Measurements from ENCODE around the gene TMC3. TPM values are rescaled to one million over a fixed set of nuclear protein-coding genes. Genes with fewer than 3 reads are reported as not detected.

The TMC3 gene
- total RNA-seq, 1 experiment from 2014 or later, result not detected

GRCh38 chr15:81299630-81300273 lies 74.3 kb downstream of the TMC3 start:
- intact Hi-C loops (cut with micrococcal nuclease; ENCODE audit: unreplicated experiment), result no loop called here
- no peak for TF ChIP-seq CTCF (IDR thresholded peaks at IDR 0.05; ENCODE audit: unreplicated experiment)
- no peak for DNase-seq
- Mint-ChIP-seq H3K4me3 (ENCODE audit: low read depth, unreplicated experiment) (no peak overlapping the region), H3K4me1 (ENCODE audit: low read depth, unreplicated experiment) (peaks cover 10% of the 10 kb centered on the region), H3K9me3 (ENCODE audit: low read depth, unreplicated experiment) (no peaks in the 10 kb centered on the region), H3K27ac (ENCODE audit: unreplicated experiment) (no peak overlapping the region), H3K36me3 (ENCODE audit: insufficient read depth, unreplicated experiment) (no peaks in the 10 kb centered on the region), H3K27me3 (ENCODE audit: unreplicated experiment) (peaks cover 86% of the 10 kb centered on the region)
- CTCF ChIA-PET, result no interaction called here
- no TSS peak for BruUV-seq (replicated peaks)

- intact Hi-C loops (cut with micrococcal nuclease; ENCODE audit: unreplicated experiment), result no loop called here
- DNase-seq, result no peak
- CTCF ChIA-PET, result no interaction called here
- BruUV-seq (replicated peaks), result no TSS peak
- Mint-ChIP-seq H3K4me1 (ENCODE audit: low read depth, unreplicated experiment) (peaks cover 10% of the 10 kb centered on the region), H3K27me3 (ENCODE audit: unreplicated experiment) (peaks cover 86% of the 10 kb centered on the region), H3K36me3 (ENCODE audit: insufficient read depth, unreplicated experiment) (no peaks in the 10 kb centered on the region), H3K9me3 (ENCODE audit: low read depth, unreplicated experiment) (no peaks in the 10 kb centered on the region), H3K4me3 (ENCODE audit: low read depth, unreplicated experiment) (no peak overlapping the region), H3K27ac (ENCODE audit: unreplicated experiment) (no peak overlapping the region)
- no peak for TF ChIP-seq CTCF (IDR thresholded peaks at IDR 0.05; ENCODE audit: unreplicated experiment)
These were observed 74.9 kb downstream of the TMC3 start for GRCh38 chr15:81299156-81299555.

GRCh38 chr15:81298611-81299010 lies 75.4 kb downstream of the TMC3 start:
- intact Hi-C loops (cut with micrococcal nuclease; ENCODE audit: unreplicated experiment), result no loop called here
- peaks cover 10% of the 10 kb centered on the region for H3K4me1 Mint-ChIP-seq (ENCODE audit: low read depth, unreplicated experiment)
- no peak overlapping the region for H3K27ac Mint-ChIP-seq (ENCODE audit: unreplicated experiment)
- no peak for DNase-seq
- CTCF ChIA-PET, result no interaction called here
- BruUV-seq (replicated peaks), result no TSS peak
- TF ChIP-seq CTCF (IDR thresholded peaks at IDR 0.05; ENCODE audit: unreplicated experiment), result no peak
- peaks cover 86% of the 10 kb centered on the region for H3K27me3 Mint-ChIP-seq (ENCODE audit: unreplicated experiment)
- no peaks in the 10 kb centered on the region for H3K36me3 Mint-ChIP-seq (ENCODE audit: insufficient read depth, unreplicated experiment)
- H3K4me3 Mint-ChIP-seq (ENCODE audit: low read depth, unreplicated experiment), result no peak overlapping the region
- H3K9me3 Mint-ChIP-seq (ENCODE audit: low read depth, unreplicated experiment), result no peaks in the 10 kb centered on the region

- BruUV-seq (replicated peaks), result no TSS peak
- no peaks in the 10 kb centered on the region for H3K36me3 Mint-ChIP-seq (ENCODE audit: insufficient read depth, unreplicated experiment)
- no peaks in the 10 kb centered on the region for H3K9me3 Mint-ChIP-seq (ENCODE audit: low read depth, unreplicated experiment)
- CTCF ChIA-PET, result no interaction called here
- no peak overlapping the region for H3K4me3 Mint-ChIP-seq (ENCODE audit: low read depth, unreplicated experiment)
- H3K27me3 Mint-ChIP-seq (ENCODE audit: unreplicated experiment), result peaks cover 82% of the 10 kb centered on the region
- H3K4me1 Mint-ChIP-seq (ENCODE audit: low read depth, unreplicated experiment), result peaks cover 10% of the 10 kb centered on the region
- DNase-seq, result no peak
- H3K27ac Mint-ChIP-seq (ENCODE audit: unreplicated experiment), result peak overlapping the region; percentile 14
- intact Hi-C loops (cut with micrococcal nuclease; ENCODE audit: unreplicated experiment), result no loop called here
- no peak for TF ChIP-seq CTCF (IDR thresholded peaks at IDR 0.05; ENCODE audit: unreplicated experiment)
These were observed 76.1 kb downstream of the TMC3 start for GRCh38 chr15:81297603-81298575.

Data from Calu3 (cell line).